ENCODE measurements around the gene RARA.
A peak's percentile ranks its signal among the peaks of the same experiment; 100 is the strongest.
"Not testable (repeated sequence)": the region's sequence is repeated elsewhere in the genome, so short reads cannot be mapped to it uniquely, and the experiment has no call there.

The RARA gene

DNA sequence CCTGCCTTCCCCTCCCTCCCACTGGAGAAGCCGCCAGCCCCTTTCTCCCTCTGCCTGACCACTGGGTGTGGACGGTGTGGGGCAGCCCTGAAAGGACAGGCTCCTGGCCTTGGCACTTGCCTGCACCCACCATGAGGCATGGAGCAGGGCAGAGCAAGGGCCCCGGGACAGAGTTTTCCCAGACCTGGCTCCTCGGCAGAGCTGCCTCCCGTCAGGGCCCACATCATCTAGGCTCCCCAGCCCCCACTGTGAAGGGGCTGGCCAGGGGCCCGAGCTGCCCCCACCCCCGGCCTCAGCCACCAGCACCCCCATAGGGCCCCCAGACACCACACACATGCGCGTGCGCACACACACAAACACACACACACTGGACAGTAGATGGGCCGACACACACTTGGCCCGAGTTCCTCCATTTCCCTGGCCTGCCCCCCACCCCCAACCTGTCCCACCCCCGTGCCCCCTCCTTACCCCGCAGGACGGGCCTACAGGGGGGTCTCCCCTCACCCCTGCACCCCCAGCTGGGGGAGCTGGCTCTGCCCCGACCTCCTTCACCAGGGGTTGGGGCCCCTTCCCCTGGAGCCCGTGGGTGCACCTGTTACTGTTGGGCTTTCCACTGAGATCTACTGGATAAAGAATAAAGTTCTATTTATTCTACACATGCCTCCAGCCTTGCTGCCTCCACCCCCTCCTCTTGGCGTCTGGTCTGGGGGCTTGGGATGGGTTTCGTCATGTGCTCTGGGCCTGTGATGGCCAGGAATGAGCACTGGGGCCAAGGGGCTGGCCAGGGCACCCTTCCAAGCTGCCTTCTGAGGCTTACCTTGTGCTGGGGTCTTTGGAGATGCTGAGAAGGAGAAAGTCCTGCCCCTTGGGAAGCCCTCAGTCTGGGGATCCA lies 48.3 kb downstream of the RARA start:
- no peak for DNase-seq (ENCODE audit: low read depth in 2 of 3, low spot score in 1 of 3)

DNA sequence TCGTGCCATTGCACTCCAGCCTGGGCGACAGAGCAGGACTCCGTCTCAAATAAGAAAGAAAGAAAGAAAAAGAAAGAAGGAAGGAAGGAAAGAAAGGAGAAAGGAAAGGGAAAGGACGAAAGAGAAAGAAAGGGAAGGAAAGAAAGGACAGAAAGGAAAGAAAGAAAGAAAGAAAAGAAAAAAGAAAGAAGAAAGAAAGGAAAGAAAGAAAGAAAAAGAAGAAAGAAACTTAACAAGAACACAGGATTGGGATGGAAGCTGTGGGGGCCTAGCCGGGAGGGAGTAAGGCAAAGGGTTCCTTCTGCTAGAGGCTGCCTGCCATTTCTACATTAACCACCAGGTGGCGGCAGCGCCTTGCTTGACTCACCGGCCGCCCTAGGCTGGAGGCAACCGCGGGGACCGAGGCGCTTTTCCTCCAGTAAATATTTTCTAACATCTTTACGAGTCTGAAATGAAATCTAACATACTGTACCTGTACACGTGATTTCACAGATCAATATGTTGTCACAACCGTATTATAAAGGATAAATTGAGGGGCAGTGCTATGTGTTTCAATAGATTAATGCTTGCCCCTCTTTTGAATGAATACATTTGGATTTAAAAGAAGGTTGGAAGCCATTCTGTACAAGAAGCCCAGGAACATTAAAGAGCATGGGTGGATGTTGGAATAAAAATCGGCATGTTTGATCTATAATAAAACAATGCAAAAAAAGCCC lies 49.5 kb downstream of the RARA start:
- peak; percentile 79 to 95 (median 87) for DNase-seq (ENCODE audit: low read depth in 2 of 3, low spot score in 1 of 3)

DNA sequence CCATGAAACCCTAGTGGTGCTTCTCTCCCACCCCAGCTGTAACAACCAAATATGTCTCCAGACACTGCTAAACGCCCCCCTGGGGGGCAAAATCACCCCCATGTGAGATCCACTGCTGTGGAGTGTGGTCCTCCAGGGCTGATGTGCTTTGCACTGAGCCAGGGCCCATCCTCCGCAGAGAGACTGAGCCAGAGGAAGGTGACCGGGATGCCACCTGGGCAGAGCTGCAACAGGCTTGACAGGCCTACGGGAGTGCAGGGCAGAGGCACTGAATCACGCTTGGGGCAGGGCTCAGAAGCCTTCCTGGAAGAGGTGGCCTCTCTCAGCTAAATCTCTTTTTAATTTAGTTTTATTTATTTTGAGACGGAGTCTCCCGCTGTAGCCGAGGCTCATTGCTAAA lies 51.1 kb downstream of the RARA start:
- DNase-seq (ENCODE audit: low read depth in 2 of 3, low spot score in 1 of 3) = no peak

DNA sequence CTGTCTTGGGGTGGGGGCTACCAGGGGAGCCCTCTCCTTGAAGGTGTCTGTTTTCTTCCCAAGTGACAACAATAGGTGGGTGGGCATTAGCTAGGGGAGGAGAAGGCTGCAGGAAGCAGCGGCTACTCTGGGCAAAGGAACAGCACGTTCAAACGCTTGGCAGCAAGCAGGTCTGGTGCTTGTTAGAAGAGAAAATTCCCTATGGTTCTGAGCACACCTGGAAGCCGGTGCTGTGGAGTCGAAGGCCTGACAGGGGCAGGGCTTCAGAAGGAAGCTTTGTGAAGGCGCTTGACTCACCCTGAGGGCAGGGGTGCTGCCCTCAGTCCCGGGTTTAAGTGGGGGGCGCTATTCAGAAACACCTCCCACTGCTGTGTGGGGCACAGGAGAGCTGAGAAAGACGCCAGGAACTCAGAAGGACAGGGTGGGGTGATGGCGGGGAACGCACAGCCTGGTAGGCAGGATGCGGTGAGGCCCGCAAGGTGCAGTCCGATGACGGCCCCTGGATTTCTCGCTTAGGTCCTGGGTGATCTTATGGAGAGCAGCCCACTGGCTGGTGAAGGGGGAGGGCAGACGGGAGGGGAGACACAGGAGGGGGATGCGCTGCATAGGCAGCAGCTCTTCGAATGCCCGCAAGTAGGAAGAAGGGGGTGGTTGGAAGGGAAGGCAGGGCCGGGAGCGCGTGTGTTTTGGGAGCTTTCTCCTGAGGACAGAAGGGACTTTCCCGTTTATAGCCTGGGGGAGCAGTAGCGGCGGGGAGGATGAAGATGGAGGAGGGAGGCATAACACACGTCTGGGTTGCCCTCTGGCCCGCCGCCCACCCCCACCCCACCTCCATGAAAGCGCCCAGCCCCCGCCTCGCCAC lies 52.3 kb downstream of the RARA start:
- DNase-seq (ENCODE audit: low read depth in 2 of 3, low spot score in 1 of 3) = no peak

DNA sequence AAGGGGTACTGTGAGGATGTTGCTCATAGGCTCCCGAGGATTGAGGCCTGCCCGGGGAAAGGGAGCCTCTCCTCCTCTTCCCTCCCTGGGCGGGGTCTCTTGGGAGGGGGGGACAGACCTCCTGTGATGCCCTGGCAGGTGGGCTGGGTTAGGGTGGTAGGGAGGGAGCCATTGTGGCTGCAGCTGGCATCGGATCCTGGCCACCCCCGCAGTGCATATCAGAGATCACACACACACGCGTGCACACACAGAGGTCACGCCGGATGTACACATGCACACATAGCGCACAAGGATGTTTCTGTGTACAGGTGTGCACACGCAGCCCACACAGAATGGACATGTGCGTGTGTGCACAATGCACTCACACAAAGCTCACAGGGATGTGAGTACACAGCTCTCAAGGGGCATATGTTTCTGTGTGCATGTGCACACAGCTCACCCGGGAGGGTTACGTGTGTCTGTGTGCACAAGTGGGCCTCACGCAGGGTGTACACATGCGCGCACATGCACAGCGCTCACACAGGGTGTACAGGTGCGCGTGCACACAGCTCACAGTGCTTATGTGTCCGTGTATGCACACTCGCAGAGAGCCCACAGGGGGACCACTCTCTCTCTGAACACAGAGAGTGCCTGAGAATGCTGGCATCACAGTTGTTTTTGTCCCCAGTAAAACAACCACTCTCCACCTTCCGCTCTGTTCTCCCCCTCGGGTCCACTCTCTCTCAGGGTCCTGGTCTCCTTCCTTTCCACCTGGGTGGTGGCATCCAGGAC lies 53.1 kb downstream of the RARA start:
- no peak for DNase-seq (ENCODE audit: low read depth in 2 of 3, low spot score in 1 of 3)

DNA sequence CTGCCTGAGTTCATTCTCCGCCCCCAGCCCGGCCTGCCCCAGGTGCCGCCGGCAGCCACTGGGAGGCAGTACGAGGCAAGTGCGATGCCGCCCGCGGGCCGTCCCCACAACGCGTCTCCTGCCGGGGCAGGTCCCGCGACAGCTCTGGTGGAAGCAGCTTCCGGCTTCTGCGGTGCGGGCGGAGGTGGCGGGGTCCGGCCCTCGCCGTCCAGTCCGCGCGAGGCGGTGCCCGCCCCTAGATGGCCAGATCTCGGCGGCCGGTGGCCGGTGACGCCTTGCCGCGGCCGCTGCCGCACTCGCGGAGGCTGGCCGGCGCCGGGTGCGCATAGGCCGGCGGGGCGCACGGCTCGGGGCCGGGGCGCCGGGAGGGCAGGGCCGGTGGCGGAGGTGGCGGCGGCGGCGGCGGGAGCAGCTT lies 53.7 kb downstream of the RARA start:
- peak; percentile 78 to 84 (median 79) for DNase-seq (ENCODE audit: low read depth in 2 of 3, low spot score in 1 of 3)

DNA sequence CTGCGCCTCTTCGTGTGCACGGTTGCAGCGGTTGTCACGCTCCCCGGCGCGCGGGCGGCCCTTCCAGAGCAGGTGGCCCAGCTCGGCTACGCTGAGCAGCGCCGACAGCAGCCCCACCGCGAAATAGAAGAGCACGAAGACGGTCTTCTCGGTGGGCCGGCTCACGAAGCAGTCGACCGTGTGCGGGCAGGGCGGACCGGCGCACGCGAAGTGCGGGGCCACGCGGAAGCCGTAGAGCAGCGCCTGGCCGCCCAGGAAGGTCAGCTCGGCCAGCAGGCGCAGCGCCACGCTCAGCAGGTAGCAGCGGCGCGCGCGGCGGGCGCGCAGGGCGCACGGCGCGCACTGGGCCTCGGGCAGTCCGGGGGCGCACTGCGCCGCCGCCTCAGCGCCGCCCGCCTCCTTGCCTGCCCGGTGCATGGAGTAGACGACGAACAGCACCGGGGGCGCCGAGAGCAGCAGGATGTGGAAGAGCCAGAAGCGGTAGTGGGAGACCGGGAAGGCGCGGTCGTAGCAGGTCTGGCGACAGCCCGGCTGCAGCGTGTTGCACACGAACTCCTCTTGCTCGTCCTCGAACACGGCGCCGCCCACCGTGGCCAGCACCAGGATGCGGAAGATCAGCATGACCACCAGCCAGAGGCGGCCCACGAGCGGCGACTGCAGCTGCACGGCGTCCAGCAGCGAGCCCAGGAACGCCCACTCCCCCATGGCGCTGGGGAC lies 54.3 kb downstream of the RARA start:
- no peak for DNase-seq (ENCODE audit: low read depth in 2 of 3, low spot score in 1 of 3)

DNA sequence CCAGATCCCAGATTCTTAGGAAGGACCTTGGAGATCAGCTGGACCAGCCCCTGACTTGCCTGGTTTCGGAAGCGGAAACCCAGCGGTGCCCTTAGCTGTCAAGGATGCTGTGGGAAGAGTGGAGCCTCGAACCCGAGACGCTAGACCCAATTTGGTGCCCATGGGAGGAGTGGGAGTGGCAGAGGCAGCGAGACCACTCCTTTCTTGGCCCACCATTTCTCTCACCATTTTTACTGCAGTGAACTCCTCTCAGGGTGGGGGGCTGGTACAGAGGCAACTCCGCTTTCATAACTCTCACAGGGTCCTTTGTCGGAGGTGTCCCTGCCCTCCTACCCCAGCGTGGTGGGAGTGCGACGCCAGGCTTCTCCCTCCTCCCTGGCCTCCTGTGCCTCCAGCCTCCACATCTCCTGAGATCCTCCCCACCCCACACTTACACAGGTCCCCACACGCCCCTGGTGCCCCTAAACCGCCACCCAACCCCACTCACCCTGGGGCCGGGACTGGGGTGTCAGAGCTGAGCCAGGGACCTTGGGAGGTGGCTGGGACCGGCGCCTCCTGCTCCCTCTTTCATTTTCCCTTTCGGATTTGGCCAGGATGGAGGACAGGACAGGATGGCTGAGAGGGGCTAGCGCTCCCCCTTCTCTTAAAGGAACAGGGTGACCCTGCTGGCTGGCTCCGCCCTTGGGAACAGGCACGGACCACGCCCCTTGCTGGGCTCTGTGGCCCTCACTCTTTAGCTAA lies 55.3 kb downstream of the RARA start, which contains the start of gene GJD3:
Gene GJD3 (minus strand): TSS at position 617 of the 741 bp plus-strand sequence. CDS start 922 bp downstream, outside the sequence.
- DNase-seq (ENCODE audit: low read depth in 2 of 3, low spot score in 1 of 3) = no peak

DNA sequence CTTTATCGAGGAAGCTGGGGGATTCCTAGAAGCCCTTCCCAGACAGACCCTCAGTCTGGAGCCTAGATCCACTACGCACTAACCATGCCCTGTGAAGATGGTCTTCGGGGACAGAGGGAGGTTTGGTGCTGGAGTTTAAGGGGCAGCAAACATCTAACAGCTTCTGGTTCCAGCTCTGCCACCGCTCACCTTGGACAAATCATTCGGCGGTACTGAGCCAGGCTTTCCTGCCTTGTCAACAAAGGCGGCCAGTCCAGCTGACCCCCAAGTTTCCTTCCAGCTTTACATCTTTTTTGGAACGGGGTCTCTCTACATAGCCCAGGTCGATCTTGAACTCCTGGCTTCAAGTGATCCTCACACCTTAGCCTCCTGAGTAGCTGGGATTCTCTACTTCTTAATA lies 55.9 kb downstream of the RARA start:
- no peak for DNase-seq (ENCODE audit: low read depth in 2 of 3, low spot score in 1 of 3)

DNA sequence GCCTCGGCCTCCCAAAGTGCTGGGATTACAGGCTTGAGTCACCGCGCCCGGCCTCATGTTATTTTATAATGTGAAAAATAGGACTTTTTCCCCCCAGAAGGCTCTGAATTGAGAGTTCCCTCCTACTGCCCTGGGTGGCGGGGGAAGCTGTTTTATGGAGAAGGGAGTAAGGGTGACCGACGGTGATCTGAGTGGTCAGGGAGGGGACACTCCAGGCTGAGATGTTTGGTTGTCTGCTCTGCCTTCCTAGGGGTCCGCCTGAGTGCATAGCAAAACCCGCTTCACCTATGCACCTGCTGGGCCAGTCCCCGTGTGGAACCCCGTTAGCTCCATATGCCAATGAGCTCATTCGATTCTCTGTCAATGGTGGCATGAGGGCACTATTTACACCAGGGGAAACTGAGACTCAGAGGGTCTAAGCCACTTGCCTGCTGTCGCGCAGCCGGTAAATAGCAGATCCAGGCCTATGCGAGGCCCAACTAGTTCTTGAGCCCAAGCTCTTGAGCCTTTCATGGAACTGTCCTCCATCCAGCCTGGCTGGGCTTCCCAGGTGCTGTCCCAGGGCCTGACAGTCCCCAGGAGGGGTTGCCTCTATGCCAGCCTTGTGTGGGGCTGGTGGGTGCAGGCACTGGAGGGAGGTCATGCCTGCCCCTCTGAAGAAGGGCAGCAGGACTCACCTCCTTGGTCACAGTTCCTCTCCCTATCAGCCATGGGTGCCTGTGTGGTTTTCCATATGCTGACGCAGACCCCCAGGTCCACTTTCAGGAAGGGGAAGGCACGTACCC lies 57.3 kb downstream of the RARA start:
- no peak for DNase-seq (ENCODE audit: low read depth in 2 of 3, low spot score in 1 of 3)

DNA sequence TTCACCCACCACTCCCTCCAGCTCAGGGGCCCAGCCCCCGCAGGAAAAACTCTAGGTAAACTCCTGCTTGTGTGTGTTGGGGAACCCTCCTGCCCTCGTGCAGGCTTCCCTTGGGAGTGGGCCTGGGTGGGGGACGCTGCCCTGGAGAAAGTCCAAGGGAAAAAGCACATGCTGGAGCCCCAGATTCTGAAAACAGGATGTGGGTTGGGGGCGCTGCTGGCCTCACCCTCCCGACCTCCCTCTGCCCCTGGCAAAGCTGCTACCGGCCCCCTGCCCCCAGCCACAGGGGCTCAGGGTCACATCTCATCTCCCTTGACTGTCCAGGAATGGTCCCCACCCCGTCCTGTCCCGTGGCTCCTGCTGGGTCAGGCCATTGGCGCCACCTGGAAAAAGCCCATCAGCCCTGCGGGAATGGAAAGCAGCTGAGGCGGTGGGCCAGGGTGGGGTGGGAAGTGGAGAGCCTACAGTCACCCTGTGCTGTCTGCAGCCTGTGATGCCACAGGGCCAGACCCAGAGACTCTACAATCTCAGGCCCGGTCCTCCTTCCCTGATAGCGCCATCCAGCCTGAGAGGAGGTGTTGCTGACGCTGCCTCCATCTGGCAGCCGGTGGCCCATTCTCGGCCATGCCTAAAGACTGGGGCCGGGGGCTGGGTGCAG lies 58.0 kb downstream of the RARA start:
- no peak for DNase-seq (ENCODE audit: low read depth in 2 of 3, low spot score in 1 of 3)

DNA sequence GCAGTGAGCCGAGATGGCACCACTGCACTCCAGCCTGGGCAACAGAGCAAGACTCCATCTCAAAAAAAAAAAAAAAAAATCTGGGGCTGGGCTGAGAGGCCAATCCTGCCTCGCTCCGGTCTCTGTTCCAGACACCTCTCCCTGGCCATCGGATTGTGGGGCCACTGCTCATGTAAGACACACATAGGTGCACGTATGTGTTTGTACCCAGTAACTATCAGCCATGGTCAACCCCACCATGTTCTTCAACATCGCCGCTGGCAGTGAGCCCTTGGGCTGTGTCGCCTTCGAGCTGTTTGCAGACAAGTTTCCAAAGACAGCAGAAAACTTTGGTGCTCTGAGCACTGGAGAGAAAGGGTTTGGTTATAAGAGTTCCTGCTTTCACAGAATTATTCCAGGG lies 58.7 kb downstream of the RARA start:
- DNase-seq (ENCODE audit: low read depth in 2 of 3, low spot score in 1 of 3) = not testable (repeated sequence)

DNA sequence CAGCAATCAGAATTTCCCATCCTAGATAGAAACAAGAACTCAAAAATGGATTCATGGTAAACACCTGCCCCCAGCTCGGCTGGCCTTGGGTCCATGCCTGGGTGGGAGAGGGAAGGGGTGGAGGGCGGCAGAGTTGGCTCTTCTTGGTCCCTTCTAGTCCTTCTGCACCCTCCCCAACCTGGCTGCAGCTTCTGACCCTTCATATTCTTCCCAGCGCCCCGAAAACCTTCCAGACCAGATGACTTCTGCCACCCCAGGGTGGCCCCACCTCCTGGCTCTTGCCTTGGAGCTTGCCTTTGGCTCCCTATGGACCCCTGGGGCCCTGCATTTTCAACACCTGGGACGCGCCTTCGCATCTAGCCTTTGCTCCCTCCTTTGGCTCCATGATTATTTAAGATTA lies 60.9 kb downstream of the RARA start:
- no peak for DNase-seq (ENCODE audit: low read depth in 2 of 3, low spot score in 1 of 3)

DNA sequence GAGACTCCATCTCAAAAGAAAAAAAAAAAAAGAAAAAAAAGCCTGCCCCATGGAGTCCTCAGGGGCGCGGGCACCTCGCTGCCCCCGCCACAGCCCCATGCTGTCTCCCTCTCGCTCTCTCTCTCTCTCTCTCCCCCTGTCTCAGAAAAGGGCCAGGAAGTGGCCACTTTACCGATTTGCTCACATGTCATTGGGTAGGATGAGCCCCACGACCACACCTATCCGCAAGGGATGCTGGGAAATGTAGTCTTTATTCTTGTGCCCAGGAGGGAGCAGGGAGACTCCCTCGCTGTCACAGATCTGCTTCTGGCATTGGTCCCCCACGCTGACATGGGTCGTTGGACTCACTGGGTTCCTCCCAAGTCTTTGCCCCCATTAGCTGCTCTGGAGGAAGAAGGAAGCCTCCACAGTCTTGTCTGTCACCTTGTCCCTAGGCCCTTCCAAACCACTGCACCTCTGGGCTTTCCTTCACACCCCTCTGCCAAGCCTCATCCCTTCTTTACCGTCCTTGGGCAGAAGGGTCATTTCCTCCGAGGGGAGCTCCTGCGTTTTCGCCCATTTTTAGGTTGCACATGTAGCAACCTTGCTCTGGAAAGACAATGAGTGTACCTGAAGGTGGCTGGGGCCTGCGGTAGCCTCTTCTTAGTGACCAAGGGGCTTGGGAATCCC lies 62.4 kb downstream of the RARA start:
- no peak for DNase-seq (ENCODE audit: low read depth in 2 of 3, low spot score in 1 of 3)

DNA sequence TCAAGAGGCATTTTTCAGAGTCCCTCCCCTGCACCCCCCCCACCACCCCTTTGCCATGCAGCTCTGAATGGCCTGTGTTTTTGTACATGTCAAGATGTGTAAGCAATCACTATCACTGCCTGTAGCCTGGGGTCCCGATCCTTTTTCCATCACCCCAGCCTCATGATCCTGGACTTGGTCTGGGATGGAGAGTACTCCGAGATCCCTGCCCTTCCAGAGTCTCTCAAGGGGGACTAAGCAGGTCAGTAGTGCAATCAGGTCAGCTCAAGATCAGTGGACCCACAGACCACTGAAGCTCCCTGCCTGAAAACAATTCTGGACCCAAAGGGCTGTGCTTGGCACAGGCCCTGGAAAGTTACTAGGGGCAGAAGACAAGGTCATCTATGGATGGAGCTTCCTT lies 63.1 kb downstream of the RARA start:
- no peak for DNase-seq (ENCODE audit: low read depth in 2 of 3, low spot score in 1 of 3)

DNA sequence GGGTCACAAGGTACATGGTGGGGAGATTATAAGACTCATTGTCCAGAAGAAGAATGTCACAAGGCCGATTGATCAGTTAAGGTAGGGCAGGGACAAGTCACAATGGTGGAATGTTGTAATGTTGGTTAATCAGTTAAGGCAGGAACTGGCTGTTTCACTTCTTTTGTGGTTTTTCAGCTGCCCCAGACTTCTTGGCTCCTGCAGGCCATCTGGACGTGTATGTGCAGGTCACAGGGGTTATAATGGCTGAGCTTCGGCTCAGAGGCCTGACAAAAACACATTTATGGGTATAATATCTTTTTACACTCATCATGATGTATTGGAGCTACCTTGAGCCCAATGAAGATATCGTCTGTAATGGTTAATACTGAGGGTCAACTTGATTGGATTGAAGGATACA lies 63.7 kb downstream of the RARA start:
- not testable (repeated sequence) for DNase-seq (ENCODE audit: low read depth in 2 of 3, low spot score in 1 of 3)

DNA sequence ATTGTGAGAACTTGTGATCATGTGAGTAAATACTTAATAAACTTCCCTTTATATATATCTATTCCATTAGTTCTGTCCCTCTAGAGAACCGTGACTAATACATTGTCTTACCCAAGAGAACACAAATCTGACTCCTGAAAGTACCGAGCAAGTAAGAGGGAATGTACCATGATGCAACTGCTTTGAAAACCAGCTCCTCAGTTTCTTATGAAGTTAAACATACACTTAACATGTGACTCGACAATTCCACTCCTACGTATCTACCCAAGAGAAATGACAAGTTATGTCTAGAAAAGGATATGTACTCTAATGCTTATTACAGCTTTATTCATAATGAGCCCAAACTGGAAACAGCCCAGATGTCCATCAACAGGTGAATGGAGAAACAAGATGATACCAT lies 64.3 kb downstream of the RARA start:
- peak in 1 of 3 donors; percentile 34 for DNase-seq (ENCODE audit: low read depth in 2 of 3, low spot score in 1 of 3)

Measured in stimulated activated CD4-positive, alpha-beta T cell treated with anti-CD3 and anti-CD28 coated beads, Interleukin-12 subunit alpha, Interleukin-12 subunit beta, amount 100 ng/mL, for 48 hours (primary cell).